Hematopoietic multipotent progenitor cell treated with erythropoietin and hydrocortisone succinate and interleukin-3 and kit ligand, for 17 days (in vitro differentiated cells): ENCODE measurements around the gene NMRK2.
"Not testable (repeated sequence)": the region's sequence is repeated elsewhere in the genome, so short reads cannot be mapped to it uniquely, and the experiment has no call there.

Source experiments
- DNase-seq: peaks from one replicate; pipeline ENCODE4 v3.0.0-alpha.2; 2015; ENCODE audit warnings: low spot score

The NMRK2 gene

DNA sequence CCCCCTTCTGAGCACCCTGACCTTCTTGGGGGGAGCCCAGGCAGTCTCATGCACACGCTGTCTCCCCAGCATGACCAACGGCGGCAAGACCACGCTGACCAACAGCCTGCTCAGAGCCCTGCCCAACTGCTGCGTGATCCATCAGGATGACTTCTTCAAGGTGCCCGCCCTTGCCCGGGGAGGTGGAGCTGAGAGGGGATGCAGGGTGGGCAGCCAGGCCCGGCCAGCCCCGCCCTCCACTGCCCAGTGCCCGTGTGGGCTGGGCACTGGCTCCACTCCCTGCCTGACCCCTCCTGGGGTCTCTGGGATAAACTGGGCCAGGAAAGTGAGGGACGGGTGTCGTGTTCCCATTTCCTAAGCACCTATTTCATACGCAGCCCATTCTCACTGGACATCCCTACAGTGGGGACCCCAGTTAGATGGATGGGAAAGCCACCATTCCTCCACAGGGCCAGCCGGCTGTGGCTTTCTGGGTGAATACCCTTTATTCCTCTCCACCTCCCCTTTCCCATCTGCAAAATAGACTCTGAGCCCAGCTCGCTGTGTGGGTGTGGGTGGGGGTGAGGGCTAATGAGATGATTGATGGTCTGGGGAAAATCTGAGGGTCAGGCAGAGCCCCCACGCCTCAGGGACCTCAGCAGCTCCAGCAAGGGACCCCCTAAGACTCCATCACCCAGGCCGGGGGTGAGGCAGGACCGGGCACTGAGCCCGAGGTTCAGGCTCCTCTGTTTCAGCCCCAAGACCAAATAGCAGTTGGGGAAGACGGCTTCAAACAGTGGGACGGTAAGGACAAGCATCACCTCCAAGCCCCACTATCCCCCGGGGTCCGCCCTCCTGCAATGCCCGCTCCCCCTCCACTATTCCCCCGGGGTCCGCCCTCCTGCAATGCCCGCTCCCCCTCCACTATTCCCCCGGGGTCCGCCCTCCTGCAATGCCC lies 3.9 kb downstream of the NMRK2 start:
- DNase-seq = no peak

GRCh38 chr19:3938300-3938950 lies 5.6 kb downstream of the NMRK2 start:
- not testable (repeated sequence) for DNase-seq

DNA sequence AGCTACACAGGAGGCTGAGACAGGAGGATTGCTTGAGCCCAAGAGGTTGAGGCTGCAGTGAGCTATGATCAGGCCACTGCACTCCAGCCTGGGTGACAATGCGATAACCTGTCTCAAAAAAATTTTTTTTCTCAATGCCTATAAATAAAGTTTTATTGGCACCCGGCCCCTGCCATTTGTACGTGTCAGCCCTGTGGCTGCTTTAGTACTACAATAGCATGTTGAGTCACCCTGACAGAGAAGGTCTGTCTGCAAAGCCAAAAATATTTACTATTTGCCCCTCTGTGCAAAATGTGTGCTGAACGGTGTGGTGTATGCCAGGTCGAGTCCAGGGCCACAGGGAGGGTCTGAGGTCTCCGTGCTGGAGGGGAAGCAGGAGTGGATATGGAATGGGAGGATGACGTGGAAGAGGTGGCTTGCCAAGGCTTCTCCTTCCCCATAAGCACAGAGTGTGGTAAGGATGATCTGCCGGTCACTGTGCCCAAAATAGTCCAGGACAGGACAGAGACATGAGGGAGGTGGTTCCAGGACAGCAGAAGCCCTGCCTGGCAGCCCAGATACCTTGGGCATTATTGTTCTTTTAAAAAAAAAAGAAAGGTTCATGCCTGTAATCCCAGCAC lies 10.0 kb downstream of the NMRK2 start:
- DNase-seq = no peak

GRCh38 chr19:3944018-3944721 lies 11.3 kb downstream of the NMRK2 start:
- DNase-seq = no peak

- no peak for DNase-seq
Measured at GRCh38 chr19:3945838-3946237, 13.0 kb downstream of the NMRK2 start.

GRCh38 chr19:3947316-3947933 lies 14.6 kb downstream of the NMRK2 start:
- DNase-seq = not testable (repeated sequence)

DNA sequence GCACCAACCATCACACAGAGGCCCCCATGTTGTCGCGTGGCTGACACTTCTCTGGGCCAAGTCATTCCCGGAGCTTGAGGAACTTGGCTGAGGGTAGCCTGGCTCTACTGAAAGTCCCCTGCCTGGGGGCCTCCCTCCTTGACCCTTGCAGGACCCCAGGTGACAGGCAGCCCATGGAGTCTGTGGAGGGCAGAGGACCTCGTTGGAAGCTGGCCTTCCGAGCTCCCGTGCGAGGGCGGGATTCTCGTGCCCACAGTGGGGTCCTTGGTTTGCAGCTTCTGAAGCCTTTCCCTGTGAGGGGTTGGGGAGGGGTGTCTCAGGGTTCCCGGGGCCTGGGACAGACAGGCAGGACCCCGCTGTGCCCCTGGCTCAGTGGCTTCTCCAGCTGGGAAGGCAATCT lies 16.4 kb downstream of the NMRK2 start:
- DNase-seq = no peak

GRCh38 chr19:3949997-3950859 lies 17.4 kb downstream of the NMRK2 start:
- DNase-seq = no peak

GRCh38 chr19:3950871-3951861 lies 18.3 kb downstream of the NMRK2 start:
- DNase-seq = peak; percentile 21

- not testable (repeated sequence) for DNase-seq
Measured at GRCh38 chr19:3952755-3953276, 19.9 kb downstream of the NMRK2 start.

DNA sequence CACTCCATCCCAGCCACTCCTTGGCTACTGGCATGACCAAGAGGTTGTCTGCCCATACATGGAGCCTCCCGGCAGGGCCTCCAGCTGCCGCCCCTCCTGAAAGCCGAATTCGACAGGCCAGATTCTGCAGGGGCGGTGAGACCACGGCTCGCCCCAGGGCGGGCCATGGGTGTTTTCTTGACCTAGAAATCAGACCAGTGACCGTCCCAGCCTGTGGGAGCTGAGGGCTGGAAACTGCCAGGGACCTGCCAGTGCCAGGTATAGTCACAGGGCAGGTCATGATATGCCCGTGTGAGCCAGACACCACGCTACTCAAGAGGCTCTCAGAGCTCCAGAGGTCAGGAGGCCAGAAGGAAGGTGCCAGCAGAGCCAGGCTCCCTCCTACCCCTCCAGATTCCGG lies 21.2 kb downstream of the NMRK2 start:
- DNase-seq = no peak

- not testable (repeated sequence) for DNase-seq
Measured at GRCh38 chr19:3955276-3955675, 22.4 kb downstream of the NMRK2 start.

- no peak for DNase-seq
Measured at GRCh38 chr19:3955688-3956087, 22.8 kb downstream of the NMRK2 start.

GRCh38 chr19:3958836-3959765 lies 26.2 kb downstream of the NMRK2 start:
- no peak for DNase-seq

- no peak for DNase-seq
Measured at GRCh38 chr19:3959766-3960131, 26.9 kb downstream of the NMRK2 start.

DNA sequence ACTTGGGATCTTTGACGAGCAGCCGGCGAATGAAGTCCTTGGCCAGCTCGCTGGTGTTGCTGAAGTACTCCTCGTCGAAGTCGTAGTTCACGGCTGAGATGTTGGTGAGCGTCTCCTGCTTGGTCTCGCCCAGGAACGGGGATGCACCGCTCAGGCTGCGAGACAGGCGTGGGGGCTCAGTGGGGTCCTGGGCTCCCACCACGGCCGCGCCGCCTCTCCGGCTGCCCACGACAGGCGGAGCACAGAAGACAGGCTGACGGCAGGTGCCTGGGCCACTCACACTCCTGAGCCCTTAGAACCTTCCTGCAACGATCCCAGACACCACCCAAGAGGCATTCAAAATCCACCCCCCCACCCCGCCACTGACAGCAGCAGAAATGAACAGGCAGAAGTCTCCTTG lies 28.1 kb downstream of the NMRK2 start:
- no peak for DNase-seq

- no peak for DNase-seq
Measured at GRCh38 chr19:3963458-3964255, 30.8 kb downstream of the NMRK2 start.
